Hypothalamus (tissue), 51 donors: ENCODE data around the gene MYH10.

Experiments used
- DNase-seq, 51 donors: peaks; one replicate each; lab custom pipeline; 2025; lab: John Stamatoyannopoulos, UW

The MYH10 gene

GRCh38 chr17:8459107-8459506 lies 171.4 kb downstream of the MYH10 start:
- DNase-seq: no peak

DNA sequence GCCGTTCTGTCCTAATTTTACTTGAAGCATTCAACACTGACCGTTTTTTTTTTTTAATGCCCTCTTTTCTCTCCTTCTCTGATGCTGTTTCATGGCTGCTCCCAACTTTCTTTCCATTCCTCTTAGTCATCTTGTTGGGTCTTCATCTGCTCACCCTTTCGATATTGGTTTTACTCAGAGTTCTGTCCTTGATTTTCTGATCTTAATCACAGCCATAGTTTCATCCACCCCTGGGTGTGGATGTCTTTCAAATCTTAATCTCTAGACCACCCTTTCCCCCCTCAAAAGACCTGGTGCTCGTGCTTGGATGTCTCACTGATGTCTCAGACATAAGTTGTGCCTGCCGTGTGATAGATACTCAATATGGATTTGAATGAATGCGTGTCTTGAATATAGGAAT lies 172.4 kb downstream of the MYH10 start:
- no peak for DNase-seq

DNA sequence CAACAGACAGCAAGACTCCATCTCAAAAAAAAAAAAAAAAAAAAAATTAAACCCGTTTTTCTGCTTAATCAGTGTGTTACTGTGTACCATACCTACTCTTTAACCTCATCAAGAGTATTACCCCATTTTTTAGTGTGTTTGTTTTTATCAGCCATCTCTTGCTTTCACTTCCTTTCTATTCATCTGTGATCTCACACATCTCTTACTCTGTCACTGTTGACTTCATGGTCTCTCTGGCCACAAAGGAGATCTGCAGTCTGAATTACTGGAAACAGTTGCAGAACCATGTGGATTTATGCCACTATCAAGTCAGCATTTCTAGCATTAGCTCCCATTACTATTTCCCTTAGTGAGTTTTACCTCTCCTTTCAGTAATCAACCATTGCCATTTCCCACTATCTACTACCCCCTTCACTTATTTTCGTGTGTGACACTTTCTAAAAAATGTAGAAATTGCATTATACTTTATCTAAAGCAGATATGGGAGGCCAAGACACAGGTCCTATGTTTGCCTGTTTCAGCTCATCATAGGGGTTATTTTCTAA lies 174.8 kb downstream of the MYH10 start:
- DNase-seq: no peak

DNA sequence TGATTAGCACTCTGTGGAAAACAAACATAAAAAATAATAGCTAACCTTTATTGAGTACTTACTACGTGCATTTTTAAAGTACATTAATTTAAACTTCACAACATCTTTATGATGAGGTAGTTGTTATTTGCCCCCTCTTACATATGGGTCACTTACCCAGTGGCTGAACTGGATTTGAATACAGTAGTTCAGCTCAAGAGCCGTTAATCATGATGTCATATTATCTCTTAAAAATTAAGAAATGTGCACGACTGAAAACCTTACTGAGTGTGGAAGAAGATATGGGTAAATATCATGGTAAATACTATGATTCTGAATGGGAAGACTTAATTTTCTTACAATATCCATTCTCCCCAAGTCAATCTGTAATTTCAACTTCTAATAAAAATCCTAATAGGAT lies 177.2 kb downstream of the MYH10 start:
- DNase-seq: no peak

DNA sequence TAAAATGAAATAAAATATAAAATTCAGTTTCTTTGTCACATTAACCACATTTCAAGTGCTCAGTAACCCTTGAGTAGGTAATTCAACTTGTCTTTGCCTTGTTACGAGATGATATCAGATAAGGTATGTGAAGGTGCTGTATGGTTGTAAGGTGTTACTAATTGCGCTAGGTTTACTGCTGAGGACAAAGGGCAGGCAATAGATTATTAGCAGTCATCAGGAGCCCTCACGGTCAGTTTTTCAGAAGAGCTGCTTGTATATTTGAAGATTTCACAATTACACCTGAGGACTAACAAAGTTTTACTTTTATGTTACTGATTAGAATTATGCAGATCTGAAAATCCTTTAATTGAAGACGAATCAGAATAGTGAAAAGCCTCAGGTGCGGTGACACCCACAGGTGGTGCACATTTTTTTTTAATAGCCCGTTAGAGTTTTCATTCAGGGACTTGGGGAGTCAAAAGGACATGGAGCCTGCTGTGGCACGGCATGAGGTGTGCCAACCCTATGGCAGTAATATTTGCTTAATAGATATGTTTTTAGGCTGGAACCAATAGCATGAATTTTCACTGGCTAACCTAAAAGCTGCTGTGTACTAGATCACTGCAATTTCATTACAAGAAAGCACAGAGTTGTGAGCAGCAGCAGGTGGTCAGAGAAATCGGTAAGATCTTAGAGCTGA lies 178.5 kb downstream of the MYH10 start:
- DNase-seq: no peak

GRCh38 chr17:8448310-8448709 lies 182.2 kb downstream of the MYH10 start:
- DNase-seq: no peak

- no peak for DNase-seq
These were observed 182.7 kb downstream of the MYH10 start for GRCh38 chr17:8447799-8448198.

DNA sequence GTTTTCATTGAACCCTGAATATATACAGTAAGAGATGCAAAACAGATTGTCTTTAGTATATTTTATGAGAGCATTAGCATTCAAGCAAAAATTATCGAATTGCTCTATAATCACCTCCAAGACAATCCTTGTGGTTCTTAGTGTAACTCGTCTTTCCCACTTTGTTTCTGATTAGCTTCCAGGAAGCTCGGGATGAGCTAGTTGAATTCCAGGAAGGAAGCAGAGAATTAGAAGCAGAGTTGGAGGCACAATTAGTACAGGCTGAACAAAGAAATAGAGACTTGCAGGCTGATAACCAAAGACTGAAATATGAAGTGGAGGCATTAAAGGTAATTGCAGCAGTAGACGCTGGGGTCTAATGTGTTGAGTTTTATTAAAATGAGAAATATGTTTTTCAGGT lies 185.0 kb downstream of the MYH10 start:
- DNase-seq: no peak

GRCh38 chr17:8444494-8444893 lies 186.0 kb downstream of the MYH10 start:
- DNase-seq: no peak

- peak in 3 of 51 donors; percentile 3 to 14 (median 5) for DNase-seq
These were observed 186.8 kb downstream of the MYH10 start for GRCh38 chr17:8443756-8444155.

DNA sequence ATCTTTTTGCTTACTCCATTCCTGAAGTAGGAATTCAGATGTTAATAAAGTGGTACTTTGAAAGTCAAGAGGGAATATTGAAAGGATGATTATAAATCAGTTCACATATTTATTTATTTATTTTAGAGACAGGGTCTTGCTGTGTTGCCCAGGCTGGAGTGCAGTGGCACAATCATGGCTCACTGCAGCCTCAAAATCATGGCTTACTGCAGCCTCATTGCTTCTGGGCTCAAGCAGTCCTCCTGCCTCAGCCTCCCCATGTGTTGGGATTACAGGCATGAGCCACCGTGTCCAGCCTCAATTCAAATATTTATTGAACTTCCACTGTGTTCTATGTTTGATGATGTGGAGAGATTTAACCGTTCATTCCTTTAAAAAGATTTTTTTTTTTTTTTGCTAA lies 188.2 kb downstream of the MYH10 start:
- DNase-seq: no peak

GRCh38 chr17:8441690-8442089 lies 188.8 kb downstream of the MYH10 start:
- DNase-seq: no peak

- no peak for DNase-seq
These were observed 190.8 kb downstream of the MYH10 start for GRCh38 chr17:8439681-8440080.

- no peak for DNase-seq
These were observed 192.1 kb downstream of the MYH10 start for GRCh38 chr17:8438441-8438840.

DNA sequence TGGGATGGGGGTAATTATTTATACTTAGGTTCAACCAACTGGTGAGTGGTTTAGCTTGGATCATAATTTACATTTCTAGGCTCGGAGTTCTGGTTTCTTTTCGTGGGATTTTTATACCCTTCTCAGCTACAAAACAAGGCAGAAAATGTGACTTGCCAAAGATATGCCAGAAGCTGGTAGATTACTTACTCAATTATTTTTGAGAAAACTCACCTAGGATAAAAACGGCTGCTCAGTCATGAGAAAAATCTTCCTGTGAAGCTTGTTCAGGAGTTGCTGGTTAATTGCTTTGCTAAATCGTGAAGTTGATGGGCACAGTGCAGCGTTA lies 193.7 kb downstream of the MYH10 start:
- no peak for DNase-seq

GRCh38 chr17:8436169-8436843 lies 194.2 kb downstream of the MYH10 start:
- DNase-seq: peak in 30 of 51 donors; percentile 15 to 86 (median 60)

DNA sequence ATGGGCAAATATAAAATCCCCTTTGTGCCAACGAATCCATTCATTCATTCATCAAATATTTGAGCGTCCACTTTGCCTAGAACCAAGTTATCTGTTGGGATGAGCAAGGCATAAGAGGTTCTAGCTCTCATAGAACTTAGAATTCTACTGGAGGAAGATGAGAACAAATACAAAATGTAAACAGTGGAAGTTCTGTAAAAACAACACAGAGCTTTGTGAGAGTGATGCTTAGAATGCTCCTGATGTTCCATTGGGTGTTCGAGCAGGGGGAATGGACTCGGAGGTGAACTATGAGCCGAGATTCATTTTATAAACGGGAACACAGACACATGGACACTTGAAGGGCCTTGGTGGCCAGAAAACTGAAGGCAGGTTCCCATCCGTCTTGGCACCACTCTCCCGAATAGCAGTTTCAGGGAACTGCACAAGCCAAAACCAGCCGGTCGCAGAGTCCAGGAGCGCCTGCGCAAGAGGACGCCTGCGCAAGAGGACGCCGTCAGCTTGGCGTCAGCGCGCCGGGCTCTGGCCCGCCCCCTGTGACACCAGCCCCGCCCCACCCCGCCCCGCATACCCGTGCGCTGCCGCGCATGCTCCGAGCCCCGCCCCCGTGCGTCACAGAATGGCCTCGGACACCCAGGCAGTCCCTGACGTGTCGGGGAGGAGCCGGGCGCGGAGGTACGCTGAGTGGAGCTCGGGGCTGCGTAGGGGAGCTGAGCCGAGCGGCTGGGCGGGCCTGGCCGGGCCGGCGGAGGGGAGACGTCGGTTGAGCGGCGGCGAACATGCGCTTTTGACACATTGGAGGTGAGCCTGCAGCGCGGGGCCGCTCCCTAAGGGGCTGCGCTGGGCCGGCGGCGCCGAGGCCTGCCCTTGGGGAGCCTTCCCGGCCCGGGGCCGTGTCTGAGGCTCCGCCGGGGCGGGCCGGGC lies 195.0 kb downstream of the MYH10 start, which contains the start of gene NDEL1:
Gene NDEL1, plus strand, starts transcription at position 640 of the 924 bp plus-strand sequence. CDS start 8,388 bp downstream, outside the sequence.
- peak; percentile 73 to 100 (median 98) for DNase-seq

DNA sequence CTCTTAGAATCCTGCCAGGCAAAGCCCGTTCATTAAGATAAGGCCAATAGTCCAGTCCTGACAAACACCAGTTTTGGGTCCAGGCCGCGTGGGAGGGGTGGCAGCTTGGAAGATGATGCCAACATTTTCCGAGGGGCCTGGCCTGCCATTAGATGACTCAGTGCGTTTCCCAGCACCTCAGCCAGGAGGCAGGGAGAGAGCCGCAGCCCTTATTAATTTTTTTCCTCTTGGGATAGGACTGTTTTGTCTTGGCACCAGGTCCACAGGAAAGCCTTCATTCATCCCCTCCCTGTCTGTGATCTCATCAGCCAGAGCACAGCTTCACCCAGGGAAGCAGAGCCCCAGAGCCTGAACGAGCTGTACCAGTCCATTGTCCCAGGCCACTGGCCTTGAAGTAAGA lies 199.6 kb downstream of the MYH10 start:
- DNase-seq: peak in 8 of 51 donors; percentile 6 to 71 (median 40)

DNA sequence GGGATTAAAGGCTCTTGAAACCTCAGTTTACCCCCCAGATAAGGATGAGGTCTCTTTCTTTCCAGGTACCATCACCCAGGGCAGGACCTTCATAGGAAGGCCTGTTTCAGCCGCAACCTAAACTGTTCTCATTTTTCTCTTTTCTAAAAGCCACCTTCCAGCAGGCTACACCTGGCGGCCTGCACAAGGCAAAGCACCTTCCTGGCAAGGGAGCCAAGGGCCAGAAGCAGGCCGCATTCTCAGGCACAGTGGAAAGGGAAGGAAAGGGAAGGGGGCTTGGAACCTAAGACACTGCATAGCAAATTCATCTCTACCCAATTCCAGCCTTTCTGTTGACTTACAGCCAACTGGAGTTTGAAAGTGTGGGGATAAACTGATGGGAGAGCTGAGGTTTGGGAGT lies 203.7 kb downstream of the MYH10 start:
- DNase-seq: no peak

- no peak for DNase-seq
These were observed 204.3 kb downstream of the MYH10 start for GRCh38 chr17:8426094-8426720.
